ENCODE measurements around the gene SEMA6A. TPM values are rescaled to one million over a fixed set of nuclear protein-coding genes. Genes with fewer than 3 reads are reported as not detected.

Gene SEMA6A
- polyA plus RNA-seq, 1 of the 3 experiments (the other 2 are of a cell fraction) = 0.18 TPM

DNA sequence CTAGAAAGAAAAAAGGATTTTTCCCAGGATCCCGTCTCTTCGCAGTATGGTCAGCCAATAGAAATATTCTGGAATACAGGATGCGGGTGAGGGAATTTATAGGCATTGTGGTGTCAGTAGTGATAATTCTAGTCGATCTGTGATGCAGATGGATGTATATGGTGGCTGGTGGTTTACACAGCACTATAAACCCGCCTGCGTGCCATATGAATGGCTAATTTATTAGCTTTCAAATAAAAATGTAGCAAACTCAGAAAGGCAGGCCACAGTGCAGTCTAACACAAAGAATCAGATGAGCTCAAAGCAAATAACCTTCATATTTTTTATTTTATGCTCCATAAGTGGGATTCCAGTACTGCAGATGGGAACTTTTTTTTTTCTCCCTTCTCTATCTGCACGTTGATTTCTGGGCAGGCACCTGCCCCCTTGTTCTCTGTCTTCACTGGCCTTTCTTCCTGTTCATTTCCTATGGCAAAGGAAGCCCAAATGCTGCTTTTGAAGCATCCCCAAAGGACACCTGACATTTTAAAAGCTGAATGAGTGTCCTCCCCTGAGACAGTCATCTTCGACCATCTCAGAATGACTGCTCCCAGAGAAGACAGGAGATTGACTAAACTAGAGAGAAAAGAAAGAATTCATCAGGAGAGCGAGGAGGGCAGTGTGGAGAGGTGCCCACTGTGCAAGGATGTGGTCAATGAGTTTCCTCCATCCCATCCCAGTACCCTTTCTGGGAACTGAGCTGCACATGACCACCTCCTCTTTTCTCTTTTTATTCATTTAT, 52.1 kb downstream of the SEMA6A start:
- Histone ChIP-seq H4K20me1 (ENCODE audit: insufficient read depth) (no peaks in the 10 kb centered on the region), H3K9ac (no peak overlapping the region), H3K4me1 (ENCODE audit: control insufficient read depth in 1 of 2, insufficient read depth in 2 of 2, low read depth in 1 of 2, low read length in 1 of 2) (peaks cover 0 to 13% of the 10 kb centered on the region in 2 experiments; a peak in 2 of 4 replicates), H3K36me3 (replicated peaks in 1 of 2; ENCODE audit: control insufficient read depth in 1 of 2, insufficient read depth in 2 of 2, low read length in 1 of 2) (no peaks in the 10 kb centered on the region), H3K9me2 (no peaks in the 10 kb centered on the region), H3K79me2 (ENCODE audit: insufficient read depth) (no peaks in the 10 kb centered on the region), H3K27me3 (ENCODE audit: insufficient read depth) (no peaks in the 10 kb centered on the region), H3K4me3 (ENCODE audit: low read depth in 2 of 2, low read length in 1 of 2) (no peak overlapping the region), H2AFZ (ENCODE audit: low read depth) (no peak overlapping the region), H3K9me3 (no peaks in the 10 kb centered on the region), H3K4me2 (no peak overlapping the region), H3K27ac (ENCODE audit: low read depth in 2 of 2, low read length in 1 of 2) (no peak overlapping the region), H3F3A (replicated peaks; ENCODE audit: insufficient read depth) (no peaks in the 10 kb centered on the region)
- WGBS (ENCODE audit: low lambda C conversion rate) = 73% methylated on average over 9 of the region's 9 CpGs
- no peak for TF ChIP-seq TEAD4 (IDR thresholded peaks at IDR 0.05; ENCODE audit: borderline replicate concordance, insufficient read depth)
- TF ChIP-seq, protein P1, sequence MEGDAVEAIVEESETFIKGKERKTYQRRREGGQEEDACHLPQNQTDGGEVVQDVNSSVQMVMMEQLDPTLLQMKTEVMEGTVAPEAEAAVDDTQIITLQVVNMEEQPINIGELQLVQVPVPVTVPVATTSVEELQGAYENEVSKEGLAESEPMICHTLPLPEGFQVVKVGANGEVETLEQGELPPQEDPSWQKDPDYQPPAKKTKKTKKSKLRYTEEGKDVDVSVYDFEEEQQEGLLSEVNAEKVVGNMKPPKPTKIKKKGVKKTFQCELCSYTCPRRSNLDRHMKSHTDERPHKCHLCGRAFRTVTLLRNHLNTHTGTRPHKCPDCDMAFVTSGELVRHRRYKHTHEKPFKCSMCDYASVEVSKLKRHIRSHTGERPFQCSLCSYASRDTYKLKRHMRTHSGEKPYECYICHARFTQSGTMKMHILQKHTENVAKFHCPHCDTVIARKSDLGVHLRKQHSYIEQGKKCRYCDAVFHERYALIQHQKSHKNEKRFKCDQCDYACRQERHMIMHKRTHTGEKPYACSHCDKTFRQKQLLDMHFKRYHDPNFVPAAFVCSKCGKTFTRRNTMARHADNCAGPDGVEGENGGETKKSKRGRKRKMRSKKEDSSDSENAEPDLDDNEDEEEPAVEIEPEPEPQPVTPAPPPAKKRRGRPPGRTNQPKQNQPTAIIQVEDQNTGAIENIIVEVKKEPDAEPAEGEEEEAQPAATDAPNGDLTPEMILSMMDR (IDR thresholded peaks at IDR 0.05) = no peak
- TF ChIP-seq, protein P2, sequence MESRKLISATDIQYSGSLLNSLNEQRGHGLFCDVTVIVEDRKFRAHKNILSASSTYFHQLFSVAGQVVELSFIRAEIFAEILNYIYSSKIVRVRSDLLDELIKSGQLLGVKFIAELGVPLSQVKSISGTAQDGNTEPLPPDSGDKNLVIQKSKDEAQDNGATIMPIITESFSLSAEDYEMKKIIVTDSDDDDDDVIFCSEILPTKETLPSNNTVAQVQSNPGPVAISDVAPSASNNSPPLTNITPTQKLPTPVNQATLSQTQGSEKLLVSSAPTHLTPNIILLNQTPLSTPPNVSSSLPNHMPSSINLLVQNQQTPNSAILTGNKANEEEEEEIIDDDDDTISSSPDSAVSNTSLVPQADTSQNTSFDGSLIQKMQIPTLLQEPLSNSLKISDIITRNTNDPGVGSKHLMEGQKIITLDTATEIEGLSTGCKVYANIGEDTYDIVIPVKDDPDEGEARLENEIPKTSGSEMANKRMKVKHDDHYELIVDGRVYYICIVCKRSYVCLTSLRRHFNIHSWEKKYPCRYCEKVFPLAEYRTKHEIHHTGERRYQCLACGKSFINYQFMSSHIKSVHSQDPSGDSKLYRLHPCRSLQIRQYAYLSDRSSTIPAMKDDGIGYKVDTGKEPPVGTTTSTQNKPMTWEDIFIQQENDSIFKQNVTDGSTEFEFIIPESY (IDR thresholded peaks at IDR 0.05; ENCODE audit: borderline replicate concordance, low read depth) = no peak
- no peak for TF ChIP-seq RAD21 (IDR thresholded peaks at IDR 0.05; ENCODE audit: low read length)
- TF ChIP-seq, protein P3, sequence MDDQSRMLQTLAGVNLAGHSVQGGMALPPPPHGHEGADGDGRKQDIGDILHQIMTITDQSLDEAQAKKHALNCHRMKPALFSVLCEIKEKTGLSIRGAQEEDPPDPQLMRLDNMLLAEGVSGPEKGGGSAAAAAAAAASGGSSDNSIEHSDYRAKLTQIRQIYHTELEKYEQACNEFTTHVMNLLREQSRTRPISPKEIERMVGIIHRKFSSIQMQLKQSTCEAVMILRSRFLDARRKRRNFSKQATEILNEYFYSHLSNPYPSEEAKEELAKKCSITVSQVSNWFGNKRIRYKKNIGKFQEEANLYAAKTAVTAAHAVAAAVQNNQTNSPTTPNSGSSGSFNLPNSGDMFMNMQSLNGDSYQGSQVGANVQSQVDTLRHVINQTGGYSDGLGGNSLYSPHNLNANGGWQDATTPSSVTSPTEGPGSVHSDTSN (IDR thresholded peaks at IDR 0.05) = no peak
- no peak for TF ChIP-seq RCOR1 (IDR thresholded peaks at IDR 0.05; ENCODE audit: low read length)
- TF ChIP-seq NRF1 (IDR thresholded peaks at IDR 0.05; ENCODE audit: low read depth, low read length) = no peak
- no peak for DNase-seq
- CTCF ChIA-PET = interaction anchor here (0.9 to 1.4 kb wide), 3 partner anchors 24 to 384 kb away, joined by 3 to 5 read pairs (median 4); no protein-coding TSS in a partner anchor
- POLR2A ChIA-PET = no interaction called here

DNA sequence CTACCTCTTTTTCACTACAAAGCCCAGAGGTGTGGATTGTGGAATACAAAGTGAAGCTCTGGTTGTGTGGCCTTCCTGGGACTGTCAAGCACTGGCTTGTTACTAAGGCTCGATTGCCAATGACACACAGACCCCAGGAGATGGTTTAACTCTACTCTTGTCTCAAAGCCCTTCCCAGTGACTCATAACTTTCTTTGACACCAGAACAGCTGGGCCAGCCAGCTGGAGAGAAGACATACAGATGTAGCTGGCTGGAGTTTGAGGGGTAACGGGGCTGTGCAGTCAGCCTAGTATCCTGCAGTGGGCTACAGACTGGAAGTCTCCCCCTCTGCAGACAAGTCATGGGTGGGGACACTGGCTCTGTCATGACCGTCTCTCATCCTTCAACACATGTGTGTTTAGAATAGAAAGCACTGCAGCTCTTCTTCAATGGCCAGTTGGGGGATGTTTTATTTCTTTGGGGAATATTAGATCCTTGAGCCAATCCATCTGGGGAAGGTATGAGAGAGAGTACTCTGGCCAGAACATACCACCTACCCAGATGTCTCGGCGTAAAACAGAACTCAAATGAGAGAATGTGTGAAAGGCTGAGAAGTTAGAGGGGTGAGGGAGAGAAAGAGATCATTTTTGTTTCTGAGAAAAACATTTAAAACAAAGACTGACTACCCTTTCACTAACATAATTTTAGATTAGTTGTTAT, 53.3 kb downstream of the SEMA6A start:
- Histone ChIP-seq H2AFZ (ENCODE audit: low read depth) (no peak overlapping the region), H3K9me3 (no peaks in the 10 kb centered on the region), H3K79me2 (ENCODE audit: insufficient read depth) (no peaks in the 10 kb centered on the region), H3K27me3 (ENCODE audit: insufficient read depth) (no peaks in the 10 kb centered on the region), H3F3A (replicated peaks; ENCODE audit: insufficient read depth) (no peaks in the 10 kb centered on the region), H3K9me2 (no peaks in the 10 kb centered on the region), H3K4me2 (no peak overlapping the region), H3K36me3 (replicated peaks in 1 of 2; ENCODE audit: control insufficient read depth in 1 of 2, insufficient read depth in 2 of 2, low read length in 1 of 2) (no peaks in the 10 kb centered on the region), H3K4me3 (ENCODE audit: low read depth in 2 of 2, low read length in 1 of 2) (no peak overlapping the region), H3K9ac (no peak overlapping the region), H4K20me1 (ENCODE audit: insufficient read depth) (no peaks in the 10 kb centered on the region), H3K4me1 (ENCODE audit: control insufficient read depth in 1 of 2, insufficient read depth in 2 of 2, low read depth in 1 of 2, low read length in 1 of 2) (peaks cover 0 to 19% of the 10 kb centered on the region in 2 experiments; a peak in 2 of 4 replicates), H3K27ac (ENCODE audit: low read depth in 2 of 2, low read length in 1 of 2) (no peak overlapping the region)
- WGBS (ENCODE audit: low lambda C conversion rate) = 66% methylated on average over 5 of the region's 5 CpGs
- POLR2A ChIA-PET = no interaction called here
- no peak for DNase-seq
- CTCF ChIA-PET = interaction anchor here (0.9 kb wide), 1 partner anchor 383 kb away, joined by 3 read pairs; no protein-coding TSS in a partner anchor
- no peak for TF ChIP-seq NFIC (IDR thresholded peaks at IDR 0.05; ENCODE audit: borderline replicate concordance)
- no peak for TF ChIP-seq TCF12 (IDR thresholded peaks at IDR 0.05)
- TF ChIP-seq ELF1 (IDR thresholded peaks at IDR 0.05) = no peak
- TF ChIP-seq, protein P3 (IDR thresholded peaks at IDR 0.05) = no peak
- no peak for TF ChIP-seq SMC3 (IDR thresholded peaks at IDR 0.05; ENCODE audit: low read depth, low read length)
- TF ChIP-seq, protein P4, sequence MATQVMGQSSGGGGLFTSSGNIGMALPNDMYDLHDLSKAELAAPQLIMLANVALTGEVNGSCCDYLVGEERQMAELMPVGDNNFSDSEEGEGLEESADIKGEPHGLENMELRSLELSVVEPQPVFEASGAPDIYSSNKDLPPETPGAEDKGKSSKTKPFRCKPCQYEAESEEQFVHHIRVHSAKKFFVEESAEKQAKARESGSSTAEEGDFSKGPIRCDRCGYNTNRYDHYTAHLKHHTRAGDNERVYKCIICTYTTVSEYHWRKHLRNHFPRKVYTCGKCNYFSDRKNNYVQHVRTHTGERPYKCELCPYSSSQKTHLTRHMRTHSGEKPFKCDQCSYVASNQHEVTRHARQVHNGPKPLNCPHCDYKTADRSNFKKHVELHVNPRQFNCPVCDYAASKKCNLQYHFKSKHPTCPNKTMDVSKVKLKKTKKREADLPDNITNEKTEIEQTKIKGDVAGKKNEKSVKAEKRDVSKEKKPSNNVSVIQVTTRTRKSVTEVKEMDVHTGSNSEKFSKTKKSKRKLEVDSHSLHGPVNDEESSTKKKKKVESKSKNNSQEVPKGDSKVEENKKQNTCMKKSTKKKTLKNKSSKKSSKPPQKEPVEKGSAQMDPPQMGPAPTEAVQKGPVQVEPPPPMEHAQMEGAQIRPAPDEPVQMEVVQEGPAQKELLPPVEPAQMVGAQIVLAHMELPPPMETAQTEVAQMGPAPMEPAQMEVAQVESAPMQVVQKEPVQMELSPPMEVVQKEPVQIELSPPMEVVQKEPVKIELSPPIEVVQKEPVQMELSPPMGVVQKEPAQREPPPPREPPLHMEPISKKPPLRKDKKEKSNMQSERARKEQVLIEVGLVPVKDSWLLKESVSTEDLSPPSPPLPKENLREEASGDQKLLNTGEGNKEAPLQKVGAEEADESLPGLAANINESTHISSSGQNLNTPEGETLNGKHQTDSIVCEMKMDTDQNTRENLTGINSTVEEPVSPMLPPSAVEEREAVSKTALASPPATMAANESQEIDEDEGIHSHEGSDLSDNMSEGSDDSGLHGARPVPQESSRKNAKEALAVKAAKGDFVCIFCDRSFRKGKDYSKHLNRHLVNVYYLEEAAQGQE (IDR thresholded peaks at IDR 0.05; ENCODE audit: low read depth, low read length) = no peak
- TF ChIP-seq, protein P5, sequence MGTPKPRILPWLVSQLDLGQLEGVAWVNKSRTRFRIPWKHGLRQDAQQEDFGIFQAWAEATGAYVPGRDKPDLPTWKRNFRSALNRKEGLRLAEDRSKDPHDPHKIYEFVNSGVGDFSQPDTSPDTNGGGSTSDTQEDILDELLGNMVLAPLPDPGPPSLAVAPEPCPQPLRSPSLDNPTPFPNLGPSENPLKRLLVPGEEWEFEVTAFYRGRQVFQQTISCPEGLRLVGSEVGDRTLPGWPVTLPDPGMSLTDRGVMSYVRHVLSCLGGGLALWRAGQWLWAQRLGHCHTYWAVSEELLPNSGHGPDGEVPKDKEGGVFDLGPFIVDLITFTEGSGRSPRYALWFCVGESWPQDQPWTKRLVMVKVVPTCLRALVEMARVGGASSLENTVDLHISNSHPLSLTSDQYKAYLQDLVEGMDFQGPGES (IDR thresholded peaks at IDR 0.05; ENCODE audit: low read depth, low read length) = no peak
